ENCODE data around the gene UMODL1. TPM values are rescaled to one million over a fixed set of nuclear protein-coding genes. Genes with fewer than 3 reads are reported as not detected.

The UMODL1 gene
- total RNA-seq, 1 experiment from 2014 or later, result 0.18 TPM

DNA sequence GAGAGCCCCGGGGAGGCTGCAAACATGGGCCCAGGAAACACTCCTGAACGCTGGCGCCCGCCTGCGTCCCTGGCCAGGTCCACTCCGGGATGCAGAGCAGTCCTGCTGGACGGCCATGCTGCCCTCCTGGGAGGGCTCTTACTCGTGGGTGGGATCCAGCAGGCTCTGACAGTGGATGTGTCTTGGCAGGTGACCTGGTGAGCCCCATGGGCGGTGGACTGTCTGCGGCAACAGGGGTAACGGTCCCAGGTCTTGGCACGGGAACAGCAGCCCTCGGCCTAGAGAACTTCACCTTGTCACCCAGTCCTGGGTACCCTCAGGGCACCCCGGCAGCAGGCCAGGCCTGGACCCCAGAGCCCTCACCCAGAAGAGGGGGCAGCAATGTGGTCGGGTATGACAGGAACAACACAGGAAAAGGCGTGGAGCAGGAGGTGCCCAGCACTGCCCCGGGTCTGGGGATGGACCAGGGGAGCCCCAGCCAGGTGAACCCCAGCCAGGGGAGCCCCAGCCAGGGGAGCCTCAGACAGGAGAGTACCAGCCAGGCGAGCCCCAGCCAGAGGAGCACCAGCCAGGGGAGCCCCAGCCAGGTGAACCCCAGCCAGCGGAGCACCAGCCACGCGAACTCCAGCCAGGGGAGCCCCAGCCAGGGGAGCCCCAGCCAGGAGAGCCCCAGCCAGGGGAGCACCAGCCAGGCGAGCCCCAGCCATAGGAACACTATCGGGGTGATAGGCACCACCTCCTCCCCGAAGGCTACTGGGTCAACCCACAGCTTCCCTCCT is 39.8 kb downstream of the UMODL1 start:
- no peaks in the 10 kb centered on the region for H3K4me1 ChIP-seq (ENCODE audit: control insufficient read depth, insufficient read depth, low read length)
- ATAC-seq (no peak), DNase-seq (ENCODE audit: low read depth, low spot score) (no peak)
- H3K27me3 ChIP-seq (ENCODE audit: control insufficient read depth, insufficient read depth, low read length), result no peaks in the 10 kb centered on the region
- BruUV-seq (replicated peaks), result no TSS peak
- H3K36me3 ChIP-seq (ENCODE audit: control insufficient read depth, insufficient read depth, low read length), result no peaks in the 10 kb centered on the region
- ChIA-PET POLR2A (no interaction called here), CTCF (no interaction called here)
- H3K9me3 ChIP-seq (ENCODE audit: control insufficient read depth, insufficient read depth, low read depth, low read length), result no peaks in the 10 kb centered on the region
- H3K4me3 ChIP-seq (ENCODE audit: low read depth in 2 of 2, low read length in 2 of 2), result no peak overlapping the region
- in situ Hi-C loops (cut with HindIII; ENCODE audit: low pct_unique_long_range_greater_than_20kb, low sequenced_read_pairs) (no loop called here), intact Hi-C loops (cut with micrococcal nuclease; ENCODE audit: unreplicated experiment) (no loop called here)
- H3K27ac ChIP-seq (ENCODE audit: low read length), result no peak overlapping the region
- TF ChIP-seq POLR2AphosphoS5 (IDR thresholded peaks at IDR 0.05; ENCODE audit: low read depth, low read length) (no peak), TCF7L2 (IDR thresholded peaks at IDR 0.05; ENCODE audit: low read depth, low read length) (no peak), SIN3A (IDR thresholded peaks at IDR 0.05; ENCODE audit: borderline replicate concordance, insufficient read depth, low read depth, low read length) (no peak)
- TF ChIP-seq, protein P1, sequence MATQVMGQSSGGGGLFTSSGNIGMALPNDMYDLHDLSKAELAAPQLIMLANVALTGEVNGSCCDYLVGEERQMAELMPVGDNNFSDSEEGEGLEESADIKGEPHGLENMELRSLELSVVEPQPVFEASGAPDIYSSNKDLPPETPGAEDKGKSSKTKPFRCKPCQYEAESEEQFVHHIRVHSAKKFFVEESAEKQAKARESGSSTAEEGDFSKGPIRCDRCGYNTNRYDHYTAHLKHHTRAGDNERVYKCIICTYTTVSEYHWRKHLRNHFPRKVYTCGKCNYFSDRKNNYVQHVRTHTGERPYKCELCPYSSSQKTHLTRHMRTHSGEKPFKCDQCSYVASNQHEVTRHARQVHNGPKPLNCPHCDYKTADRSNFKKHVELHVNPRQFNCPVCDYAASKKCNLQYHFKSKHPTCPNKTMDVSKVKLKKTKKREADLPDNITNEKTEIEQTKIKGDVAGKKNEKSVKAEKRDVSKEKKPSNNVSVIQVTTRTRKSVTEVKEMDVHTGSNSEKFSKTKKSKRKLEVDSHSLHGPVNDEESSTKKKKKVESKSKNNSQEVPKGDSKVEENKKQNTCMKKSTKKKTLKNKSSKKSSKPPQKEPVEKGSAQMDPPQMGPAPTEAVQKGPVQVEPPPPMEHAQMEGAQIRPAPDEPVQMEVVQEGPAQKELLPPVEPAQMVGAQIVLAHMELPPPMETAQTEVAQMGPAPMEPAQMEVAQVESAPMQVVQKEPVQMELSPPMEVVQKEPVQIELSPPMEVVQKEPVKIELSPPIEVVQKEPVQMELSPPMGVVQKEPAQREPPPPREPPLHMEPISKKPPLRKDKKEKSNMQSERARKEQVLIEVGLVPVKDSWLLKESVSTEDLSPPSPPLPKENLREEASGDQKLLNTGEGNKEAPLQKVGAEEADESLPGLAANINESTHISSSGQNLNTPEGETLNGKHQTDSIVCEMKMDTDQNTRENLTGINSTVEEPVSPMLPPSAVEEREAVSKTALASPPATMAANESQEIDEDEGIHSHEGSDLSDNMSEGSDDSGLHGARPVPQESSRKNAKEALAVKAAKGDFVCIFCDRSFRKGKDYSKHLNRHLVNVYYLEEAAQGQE (IDR thresholded peaks at IDR 0.05; ENCODE audit: insufficient read depth in 1 of 2, low read depth in 2 of 2, low read length in 1 of 2), result no peak
- TF ChIP-seq, protein P2, sequence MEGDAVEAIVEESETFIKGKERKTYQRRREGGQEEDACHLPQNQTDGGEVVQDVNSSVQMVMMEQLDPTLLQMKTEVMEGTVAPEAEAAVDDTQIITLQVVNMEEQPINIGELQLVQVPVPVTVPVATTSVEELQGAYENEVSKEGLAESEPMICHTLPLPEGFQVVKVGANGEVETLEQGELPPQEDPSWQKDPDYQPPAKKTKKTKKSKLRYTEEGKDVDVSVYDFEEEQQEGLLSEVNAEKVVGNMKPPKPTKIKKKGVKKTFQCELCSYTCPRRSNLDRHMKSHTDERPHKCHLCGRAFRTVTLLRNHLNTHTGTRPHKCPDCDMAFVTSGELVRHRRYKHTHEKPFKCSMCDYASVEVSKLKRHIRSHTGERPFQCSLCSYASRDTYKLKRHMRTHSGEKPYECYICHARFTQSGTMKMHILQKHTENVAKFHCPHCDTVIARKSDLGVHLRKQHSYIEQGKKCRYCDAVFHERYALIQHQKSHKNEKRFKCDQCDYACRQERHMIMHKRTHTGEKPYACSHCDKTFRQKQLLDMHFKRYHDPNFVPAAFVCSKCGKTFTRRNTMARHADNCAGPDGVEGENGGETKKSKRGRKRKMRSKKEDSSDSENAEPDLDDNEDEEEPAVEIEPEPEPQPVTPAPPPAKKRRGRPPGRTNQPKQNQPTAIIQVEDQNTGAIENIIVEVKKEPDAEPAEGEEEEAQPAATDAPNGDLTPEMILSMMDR (IDR thresholded peaks at IDR 0.05), result no peak

DNA sequence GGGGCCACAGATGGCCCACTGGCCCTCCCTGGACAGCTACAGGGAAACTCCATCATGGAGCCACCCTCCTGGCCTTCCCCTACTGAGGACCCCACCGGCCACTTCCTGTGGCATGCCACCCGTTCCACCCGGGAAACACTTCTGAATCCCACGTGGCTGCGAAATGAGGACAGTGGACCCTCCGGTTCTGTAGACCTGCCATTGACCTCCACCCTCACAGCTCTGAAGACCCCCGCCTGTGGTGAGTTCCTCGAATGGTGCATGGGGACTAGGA is 40.3 kb downstream of the UMODL1 start:
- ATAC-seq (no peak), DNase-seq (ENCODE audit: low read depth, low spot score) (no peak)
- no peaks in the 10 kb centered on the region for H3K27me3 ChIP-seq (ENCODE audit: control insufficient read depth, insufficient read depth, low read length)
- ChIA-PET POLR2A (no interaction called here), CTCF (interaction anchor here (0.9 kb wide), 1 partner anchor 34 kb away, joined by 3 read pairs; no protein-coding TSS in a partner anchor)
- no TSS peak for BruUV-seq (replicated peaks)
- no peak overlapping the region for H3K4me3 ChIP-seq (ENCODE audit: low read depth in 2 of 2, low read length in 2 of 2)
- H3K36me3 ChIP-seq (ENCODE audit: control insufficient read depth, insufficient read depth, low read length), result no peaks in the 10 kb centered on the region
- H3K9me3 ChIP-seq (ENCODE audit: control insufficient read depth, insufficient read depth, low read depth, low read length), result no peaks in the 10 kb centered on the region
- no peaks in the 10 kb centered on the region for H3K4me1 ChIP-seq (ENCODE audit: control insufficient read depth, insufficient read depth, low read length)
- in situ Hi-C loops (cut with HindIII; ENCODE audit: low pct_unique_long_range_greater_than_20kb, low sequenced_read_pairs), result no loop called here
- intact Hi-C loops (cut with micrococcal nuclease; ENCODE audit: unreplicated experiment), result no loop called here
- TF ChIP-seq POLR2AphosphoS5 (IDR thresholded peaks at IDR 0.05; ENCODE audit: low read depth, low read length), result no peak
- TF ChIP-seq, protein P1 (IDR thresholded peaks at IDR 0.05; ENCODE audit: insufficient read depth in 1 of 2, low read depth in 2 of 2, low read length in 1 of 2), result no peak
- no peak for TF ChIP-seq SIN3A (IDR thresholded peaks at IDR 0.05; ENCODE audit: borderline replicate concordance, insufficient read depth, low read depth, low read length)
- TF ChIP-seq, protein P2 (IDR thresholded peaks at IDR 0.05), result no peak
- TF ChIP-seq TCF7L2 (IDR thresholded peaks at IDR 0.05; ENCODE audit: low read depth, low read length), result no peak
- H3K27ac ChIP-seq (ENCODE audit: low read length), result no peak overlapping the region
